H9 (cell line): ENCODE results near the gene TSPAN5. TPM values are rescaled to one million over a fixed set of nuclear protein-coding genes. Genes with fewer than 3 reads are reported as not detected.

ENCODE experiments used
- DNase-seq: peaks from one replicate; pipeline ENCODE4 v3.0.0-alpha.2; 2017
- H2AFZ ChIP-seq: one replicate; pipeline ENCODE4 v1.6.1; 2013; ENCODE audit warnings: mild to moderate bottlenecking, low read length, control low read depth, moderate library complexity
- H2AK5ac ChIP-seq: 2 replicates; pipeline ENCODE4 v1.6.1; 2013; ENCODE audit warnings: low read length, control low read depth, mixed read lengths; ENCODE audit not compliant: insufficient read length
- H2BK120ac ChIP-seq: one replicate; pipeline ENCODE4 v1.6.1; 2013; ENCODE audit warnings: low read depth, mild to moderate bottlenecking, low read length, control low read depth, inconsistent platforms; ENCODE audit not compliant: poor library complexity, severe bottlenecking
- H2BK12ac ChIP-seq: 2 replicates; pipeline ENCODE4 v1.6.1; 2013; ENCODE audit warnings: low read length, control low read depth, mixed read lengths, low read depth; ENCODE audit not compliant: insufficient read length
- H2BK15ac ChIP-seq: 2 replicates; pipeline ENCODE4 v1.6.1; 2013; ENCODE audit warnings: low read depth, low read length, control low read depth
- H2BK20ac ChIP-seq: one replicate; pipeline ENCODE4 v1.6.1; 2013; ENCODE audit warnings: low read depth, mild to moderate bottlenecking, low read length, control low read depth, inconsistent platforms; ENCODE audit not compliant: poor library complexity, severe bottlenecking
- H2BK5ac ChIP-seq: 2 replicates; pipeline ENCODE4 v1.6.1; 2013; ENCODE audit warnings: low read length, control low read depth, mixed read lengths; ENCODE audit not compliant: insufficient read length
- H3K14ac ChIP-seq: 2 replicates; pipeline ENCODE4 v1.6.1; 2013; ENCODE audit warnings: low read length, control low read depth; ENCODE audit not compliant: insufficient read depth
- H3K18ac ChIP-seq: 2 replicates; pipeline ENCODE4 v1.6.1; 2013; ENCODE audit warnings: low read depth, mild to moderate bottlenecking, mixed read lengths, low read length, control low read depth; ENCODE audit not compliant: insufficient read length
- H3K23ac ChIP-seq: 2 replicates; pipeline ENCODE4 v1.6.1; 2013; ENCODE audit warnings: low read length, control low read depth, mixed read lengths, low read depth; ENCODE audit not compliant: insufficient read length
- H3K23me2 ChIP-seq: 2 replicates; pipeline ENCODE4 v1.6.1; 2013; ENCODE audit warnings: low read depth, mild to moderate bottlenecking, mixed read lengths, low read length, control low read depth; ENCODE audit not compliant: insufficient read length, poor library complexity, severe bottlenecking
- H3K27ac ChIP-seq: 2 replicates; pipeline ENCODE4 v1.5.1; 2013; ENCODE audit warnings: low read length, control low read depth, mixed read lengths, low read depth; ENCODE audit not compliant: insufficient read length
- H3K27me3 ChIP-seq: 2 replicates; pipeline ENCODE4 v1.6.1; 2013; ENCODE audit warnings: low read length, control low read depth, inconsistent platforms; ENCODE audit not compliant: insufficient read depth
- H3K4ac ChIP-seq: 2 replicates; pipeline ENCODE4 v1.6.1; 2013; ENCODE audit warnings: low read depth, mild to moderate bottlenecking, control low read depth, inconsistent platforms, low read length, moderate library complexity
- H3K4me1 ChIP-seq: 2 replicates; pipeline ENCODE4 v1.6.1; 2013; ENCODE audit warnings: low read length, control low read depth, inconsistent platforms; ENCODE audit not compliant: insufficient read depth
- H3K4me2 ChIP-seq: 2 replicates; pipeline ENCODE4 v1.6.1; 2013; ENCODE audit warnings: low read length, control low read depth, mixed read lengths; ENCODE audit not compliant: insufficient read length, insufficient read depth
- H3K56ac ChIP-seq: 2 replicates; pipeline ENCODE4 v1.6.1; 2013; ENCODE audit warnings: low read depth, mild to moderate bottlenecking, mixed read lengths, low read length, control low read depth; ENCODE audit not compliant: insufficient read length
- H3K79me1 ChIP-seq: 2 replicates; pipeline ENCODE4 v1.6.1; 2013; ENCODE audit warnings: low read depth, mild to moderate bottlenecking, moderate library complexity, low read length, control low read depth, inconsistent platforms; ENCODE audit not compliant: insufficient read depth, poor library complexity, severe bottlenecking
- H3K79me2 ChIP-seq: 2 replicates; pipeline ENCODE4 v1.6.1; 2013; ENCODE audit warnings: low read length, control low read depth, inconsistent platforms; ENCODE audit not compliant: insufficient read depth
- H3K9ac ChIP-seq: 2 replicates; pipeline ENCODE4 v1.6.1; 2013; ENCODE audit warnings: low read length, control low read depth, mixed read lengths; ENCODE audit not compliant: insufficient read length; ENCODE audit errors: extremely low read depth
- H3K9me3 ChIP-seq: one replicate; pipeline ENCODE4 v1.6.1; 2013; ENCODE audit warnings: low read depth, low read length, inconsistent platforms; ENCODE audit not compliant: control insufficient read depth
- H3T11ph ChIP-seq: one replicate; pipeline ENCODE4 v1.6.1; 2013; ENCODE audit warnings: mild to moderate bottlenecking, low read length, control low read depth, inconsistent platforms
- H4K20me1 ChIP-seq: one replicate; pipeline ENCODE4 v1.6.1; 2013; ENCODE audit not compliant: control insufficient read depth, insufficient read length, insufficient read depth
- H4K5ac ChIP-seq: 2 replicates; pipeline ENCODE4 v1.6.1; 2013; ENCODE audit warnings: low read depth, mild to moderate bottlenecking, mixed read lengths, low read length, control low read depth; ENCODE audit not compliant: insufficient read length
- H4K8ac ChIP-seq: replicated peaks from 2 replicates; pipeline ENCODE4 v1.6.1; 2013; ENCODE audit warnings: low read length, control low read depth, mixed read lengths, low read depth; ENCODE audit not compliant: insufficient read length
- H4K91ac ChIP-seq: 2 replicates; pipeline ENCODE4 v1.6.1; 2013; ENCODE audit warnings: low read depth, mild to moderate bottlenecking, moderate library complexity, mixed read lengths, low read length, control low read depth; ENCODE audit not compliant: insufficient read length
- H3K27ac Mint-ChIP-seq, 3 experiments: 2 replicates in 2 of 3; 3 replicates in 1 of 3; pipeline ENCODE4 v1.8.0; 2020 to 2021; ENCODE audit warnings: mixed read lengths in 3 of 3, mild to moderate bottlenecking in 1 of 3, moderate library complexity in 1 of 3
- H3K27me3 Mint-ChIP-seq: 2 replicates; pipeline ENCODE4 v1.8.0; 2021; ENCODE audit warnings: low read depth, mild to moderate bottlenecking, moderate library complexity, mixed read lengths
- H3K36me3 Mint-ChIP-seq, 3 experiments: 2 replicates in 2 of 3; 3 replicates in 1 of 3; pipeline ENCODE4 v1.8.0; 2020 to 2021; ENCODE audit warnings: low read depth in 3 of 3, mixed read lengths in 3 of 3; ENCODE audit not compliant: insufficient read depth in 1 of 3
- H3K4me1 Mint-ChIP-seq, 2 experiments: 2 replicates each; pipeline ENCODE4 v1.8.0; 2020; ENCODE audit warnings: mixed read lengths in 2 of 2
- H3K4me3 Mint-ChIP-seq, 2 experiments: 2 replicates in 1 of 2; 3 replicates in 1 of 2; pipeline ENCODE4 v1.8.0; 2020 to 2021; ENCODE audit warnings: mild to moderate bottlenecking in 2 of 2, mixed read lengths in 2 of 2, moderate library complexity in 1 of 2
- H3K9me3 Mint-ChIP-seq, 2 experiments: 2 replicates in 1 of 2; 3 replicates in 1 of 2; pipeline ENCODE4 v1.8.0; 2020; ENCODE audit warnings: mild to moderate bottlenecking in 2 of 2, mixed read lengths in 2 of 2, moderate library complexity in 1 of 2
- CTCF ChIP-seq: fragments of 200-600 bp; sonication (generic); conservative IDR thresholded peaks from 3 replicates; pipeline ENCODE4 v1.8.0; 2021; ENCODE audit warnings: antibody characterized with exemption, mild to moderate bottlenecking
- WGBS: extraction: QIAGEN DNeasy Blood & Tissue Kit; methylation state at CpG from one replicate; pipeline ENCODE4 v1.1.7; 2013; ENCODE audit warnings: missing lambda C conversion rate, low lambda C conversion rate, mixed read lengths; ENCODE audit not compliant: insufficient read length; ENCODE audit errors: extremely low coverage; 5-methylcytosine and 5-hydroxymethylcytosine counted together
- total RNA-seq: library from RNA; stranded (reverse); gene quantifications from 2 replicates; pipeline ENCODE4 v1.2.1, GENCODE V29; 2021

Gene TSPAN5
- total RNA-seq, 1 experiment from 2014 or later = 7.0 TPM

GRCh38 chr4:98539299-98539698 lies 119.1 kb downstream of the TSPAN5 start:
- no CpG with 5 or more reads among the region's 1 CpG for WGBS

More at GRCh38 chr4:98539299-98539698, 119.1 kb downstream of the TSPAN5 start:
- Histone ChIP-seq H2BK20ac (no peak overlapping the region), H3K9me3 (no peaks in the 10 kb centered on the region), H3K27me3 (no peaks in the 10 kb centered on the region), H3K4me2 (no peak overlapping the region), H2BK5ac (no peak overlapping the region), H2BK12ac (no peak overlapping the region), H2BK120ac (no peak overlapping the region), H4K5ac (no peak overlapping the region), H3K79me2 (no peaks in the 10 kb centered on the region), H3K27ac (no peak overlapping the region), H4K91ac (no peak overlapping the region), H3K23me2 (no peaks in the 10 kb centered on the region), H4K8ac (no peak overlapping the region), H3K18ac (no peak overlapping the region), H4K20me1 (no peaks in the 10 kb centered on the region), H2AK5ac (no peak overlapping the region), H3K23ac (no peak overlapping the region), H2AFZ (no peak overlapping the region), H2BK15ac (no peak overlapping the region), H3T11ph (no peak overlapping the region), H3K4ac (no peak overlapping the region), H3K14ac (no peak overlapping the region), H3K79me1 (no peaks in the 10 kb centered on the region), H3K9ac (no peak overlapping the region), H3K4me1 (peaks cover 5% of the 10 kb centered on the region; the same call in 1 of the 2 replicates), H3K56ac (no peak overlapping the region)
- Mint-ChIP-seq H3K9me3 (peaks cover 2 to 3% of the 10 kb centered on the region in 2 experiments; a peak in 3 of 5 replicates), H3K4me3 (no peak overlapping the region), H3K36me3 (peaks cover 2 to 9% (median 9%) of the 10 kb centered on the region in 3 experiments; a peak in 4 of 7 replicates), H3K27ac (no peak overlapping the region), H3K27me3 (peaks cover 2% of the 10 kb centered on the region; the same call in 1 of the 2 replicates), H3K4me1 (peaks cover 17 to 27% of the 10 kb centered on the region in 2 experiments)
- no peak for DNase-seq
- no peak for TF ChIP-seq CTCF
